ENCODE measurements around the gene RPH3AL.

The RPH3AL gene

GRCh38 chr17:300881-301280, 51.7 kb downstream of the RPH3AL start:
- H3K9me3 Mint-ChIP-seq = no peaks in the 10 kb centered on the region
- peaks cover 4% of the 10 kb centered on the region for H3K36me3 Mint-ChIP-seq (ENCODE audit: low read depth)
- no peak for TF ChIP-seq CTCF (IDR thresholded peaks at IDR 0.05; ENCODE audit: unreplicated experiment in 3 of 3)
- no peak overlapping the region for H3K4me3 Mint-ChIP-seq
- H3K27me3 Mint-ChIP-seq (ENCODE audit: low read depth) = peaks cover 4% of the 10 kb centered on the region
- peak overlapping the region; percentile 49 to 82 (median 70) for H3K27ac Mint-ChIP-seq
- H3K4me1 Mint-ChIP-seq = peaks cover 48% of the 10 kb centered on the region

- H3K36me3 Mint-ChIP-seq (ENCODE audit: low read depth) = peaks cover 4% of the 10 kb centered on the region
- peaks cover 43% of the 10 kb centered on the region for H3K4me1 Mint-ChIP-seq
- H3K27ac Mint-ChIP-seq = no peak overlapping the region
- H3K27me3 Mint-ChIP-seq (ENCODE audit: low read depth) = peaks cover 6% of the 10 kb centered on the region
- no peaks in the 10 kb centered on the region for H3K9me3 Mint-ChIP-seq
- no peak overlapping the region for H3K4me3 Mint-ChIP-seq
- TF ChIP-seq CTCF (IDR thresholded peaks at IDR 0.05; ENCODE audit: unreplicated experiment in 3 of 3) = no peak
Observed at GRCh38 chr17:299546-299945, 53.1 kb downstream of the RPH3AL start.

- Mint-ChIP-seq H3K36me3 (ENCODE audit: low read depth) (peaks cover 8% of the 10 kb centered on the region), H3K4me3 (no peak overlapping the region), H3K27me3 (ENCODE audit: low read depth) (peaks cover 12% of the 10 kb centered on the region), H3K9me3 (no peaks in the 10 kb centered on the region), H3K4me1 (peaks cover 43% of the 10 kb centered on the region), H3K27ac (peak overlapping the region; percentile 73 to 90 (median 75))
- TF ChIP-seq CTCF (IDR thresholded peaks at IDR 0.05; ENCODE audit: unreplicated experiment in 3 of 3) = no peak
Observed at GRCh38 chr17:298791-299450, 53.7 kb downstream of the RPH3AL start.

GRCh38 chr17:297758-298157, 54.8 kb downstream of the RPH3AL start:
- H3K4me3 Mint-ChIP-seq = no peak overlapping the region
- peaks cover 48% of the 10 kb centered on the region for H3K4me1 Mint-ChIP-seq
- peak overlapping the region; percentile 73 to 90 (median 75) for H3K27ac Mint-ChIP-seq

GRCh38 chr17:296906-297690, 55.5 kb downstream of the RPH3AL start:
- Mint-ChIP-seq H3K4me3 (no peak overlapping the region), H3K4me1 (peaks cover 41% of the 10 kb centered on the region), H3K27me3 (ENCODE audit: low read depth) (peaks cover 13% of the 10 kb centered on the region), H3K27ac (peak overlapping the region in 1 of 3 experiments; percentile 29), H3K9me3 (no peaks in the 10 kb centered on the region), H3K36me3 (ENCODE audit: low read depth) (peaks cover 8% of the 10 kb centered on the region)
- TF ChIP-seq CTCF (IDR thresholded peaks at IDR 0.05; ENCODE audit: unreplicated experiment in 3 of 3) = no peak

More at GRCh38 chr17:297758-298157, 54.8 kb downstream of the RPH3AL start:
- Mint-ChIP-seq H3K36me3 (ENCODE audit: low read depth) (peaks cover 8% of the 10 kb centered on the region), H3K27me3 (ENCODE audit: low read depth) (peaks cover 14% of the 10 kb centered on the region), H3K9me3 (no peaks in the 10 kb centered on the region)
- no peak for TF ChIP-seq CTCF (IDR thresholded peaks at IDR 0.05; ENCODE audit: unreplicated experiment in 3 of 3)
